Activated CD4-positive, alpha-beta memory T cell treated with anti-CD3 and anti-CD28 coated beads for 36 hours (primary cell): ENCODE measurements around the gene ANKRD6. TPM values are rescaled to one million over a fixed set of nuclear protein-coding genes. Genes with fewer than 3 reads are reported as not detected.

Experiments used
- CTCF ChIA-PET: fragments of 350-600 bp; sonication (Branson Sonifier 250); formaldehyde crosslinking; loops from one replicate; lab custom pipeline; 2021; ENCODE audit warnings: antibody characterized with exemption, inconsistent platforms; lab: Charles Lee
- POLR2A ChIA-PET: fragments of 350-600 bp; sonication (Branson Sonifier 250); formaldehyde crosslinking; loops from one replicate; lab custom pipeline; 2021; ENCODE audit warnings: antibody characterized with exemption; lab: Charles Lee
- DNase-seq: peaks from one replicate; pipeline ENCODE4 v3.0.0-alpha.2; 2020
- H3K27ac Mint-ChIP-seq: one replicate; pipeline ENCODE4 v1.8.0; 2021; ENCODE audit warnings: mixed read lengths
- H3K27me3 Mint-ChIP-seq: one replicate; pipeline ENCODE4 v1.8.0; 2021; ENCODE audit warnings: mixed read lengths
- H3K36me3 Mint-ChIP-seq: one replicate; pipeline ENCODE4 v1.8.0; 2021; ENCODE audit warnings: mixed read lengths
- H3K4me1 Mint-ChIP-seq: one replicate; pipeline ENCODE4 v1.8.0; 2021; ENCODE audit warnings: low read depth, mixed read lengths
- H3K4me3 Mint-ChIP-seq: one replicate; pipeline ENCODE4 v1.8.0; 2021; ENCODE audit warnings: mild to moderate bottlenecking, mixed read lengths
- H3K9me3 Mint-ChIP-seq: one replicate; pipeline ENCODE4 v1.8.0; 2021; ENCODE audit warnings: mixed read lengths
- intact Hi-C: fragments of 100-400 bp; cut with micrococcal nuclease; formaldehyde crosslinking; loops from one replicate; pipeline ENCODE4 v1.15.1; 2023
- total RNA-seq, 2 experiments: library from RNA; stranded (reverse); gene quantifications; one replicate each; pipeline ENCODE4 v1.2.3, GENCODE V29; 2021

The ANKRD6 gene
- total RNA-seq, 2 experiments from 2014 or later, result 3.1 to 4.0 TPM

GRCh38 chr6:89400912-89401399 is 32.0 kb upstream of the ANKRD6 start:
- Mint-ChIP-seq H3K27ac (no peak overlapping the region), H3K27me3 (no peaks in the 10 kb centered on the region), H3K4me3 (no peak overlapping the region), H3K36me3 (no peaks in the 10 kb centered on the region), H3K4me1 (no peaks in the 10 kb centered on the region), H3K9me3 (no peaks in the 10 kb centered on the region)
- ChIA-PET CTCF (interaction anchor here (1.6 kb wide), 1 partner anchor 29 kb away, joined by 5 read pairs; no protein-coding TSS in a partner anchor), POLR2A (no interaction called here)
- intact Hi-C loops, result no loop called here
- DNase-seq, result no peak

- no peak for DNase-seq
- CTCF ChIA-PET, result interaction anchor here (1.7 kb wide), 1 partner anchor 31 kb away, joined by 4 read pairs; no protein-coding TSS in a partner anchor
- Mint-ChIP-seq H3K27ac (no peak overlapping the region), H3K27me3 (no peaks in the 10 kb centered on the region), H3K4me3 (no peak overlapping the region), H3K9me3 (no peaks in the 10 kb centered on the region), H3K4me1 (no peaks in the 10 kb centered on the region), H3K36me3 (no peaks in the 10 kb centered on the region)
- intact Hi-C loops, result no loop called here
- POLR2A ChIA-PET, result no interaction called here
Observed at GRCh38 chr6:89402776-89403175, 30.2 kb upstream of the ANKRD6 start.

GRCh38 chr6:89404512-89404911 is 28.4 kb upstream of the ANKRD6 start:
- Mint-ChIP-seq H3K4me1 (no peaks in the 10 kb centered on the region), H3K36me3 (no peaks in the 10 kb centered on the region), H3K4me3 (no peak overlapping the region), H3K27ac (no peak overlapping the region), H3K9me3 (no peaks in the 10 kb centered on the region), H3K27me3 (no peaks in the 10 kb centered on the region)
- intact Hi-C loops, result no loop called here
- CTCF ChIA-PET, result no interaction called here
- no peak for DNase-seq
- POLR2A ChIA-PET, result no interaction called here

- intact Hi-C loops, result no loop called here
- Mint-ChIP-seq H3K4me3 (no peak overlapping the region), H3K27ac (no peak overlapping the region), H3K4me1 (peaks cover 7% of the 10 kb centered on the region), H3K9me3 (no peaks in the 10 kb centered on the region), H3K27me3 (no peaks in the 10 kb centered on the region), H3K36me3 (no peaks in the 10 kb centered on the region)
- CTCF ChIA-PET, result interaction anchor here (1.0 kb wide), 1 partner anchor 34 kb away, joined by 4 read pairs; no protein-coding TSS in a partner anchor
- DNase-seq, result no peak
- POLR2A ChIA-PET, result no interaction called here
Observed at GRCh38 chr6:89406141-89406540, 26.8 kb upstream of the ANKRD6 start.

- no peaks in the 10 kb centered on the region for H3K27me3 Mint-ChIP-seq
- peaks cover 18% of the 10 kb centered on the region for H3K4me1 Mint-ChIP-seq
- intact Hi-C loops, result loop anchor here (2.0 kb wide), 1 partner anchor 329 kb away; the partner anchor contains the start of gene PNRC1
- no peak overlapping the region for H3K27ac Mint-ChIP-seq
- POLR2A ChIA-PET, result no interaction called here
- no peak overlapping the region for H3K4me3 Mint-ChIP-seq
- no peaks in the 10 kb centered on the region for H3K9me3 Mint-ChIP-seq
- no peaks in the 10 kb centered on the region for H3K36me3 Mint-ChIP-seq
- CTCF ChIA-PET, result no interaction called here
- no peak for DNase-seq
Observed at GRCh38 chr6:89409461-89410035, 23.4 kb upstream of the ANKRD6 start.

GRCh38 chr6:89410231-89410761 is 22.7 kb upstream of the ANKRD6 start:
- no peak for DNase-seq
- Mint-ChIP-seq H3K4me3 (peak overlapping the region; percentile 74), H3K4me1 (peaks cover 18% of the 10 kb centered on the region), H3K9me3 (no peaks in the 10 kb centered on the region), H3K27ac (no peak overlapping the region), H3K36me3 (no peaks in the 10 kb centered on the region), H3K27me3 (peaks cover 2% of the 10 kb centered on the region)
- intact Hi-C loops, result loop anchor here (2.0 kb wide), 1 partner anchor 329 kb away; the partner anchor contains the start of gene PNRC1
- POLR2A ChIA-PET, result interaction anchor here (1.5 kb wide), 1 partner anchor 447 kb away, joined by 5 read pairs; the partner anchor contains the start of gene RNGTT
- CTCF ChIA-PET, result interaction anchor here (4.1 kb wide), 1 partner anchor 38 kb away, joined by 22 read pairs; no protein-coding TSS in a partner anchor

- ChIA-PET POLR2A (interaction anchor here (0.5 to 1.5 kb wide), 3 partner anchors 30 to 448 kb away, joined by 3 to 5 read pairs (median 3); partner anchors contain the start of gene RNGTT), CTCF (interaction anchor here (0.8 to 4.1 kb wide), 4 partner anchors 35 to 200 kb away, joined by 4 to 22 read pairs (median 8); no protein-coding TSS in a partner anchor)
- peaks cover 18% of the 10 kb centered on the region for H3K4me1 Mint-ChIP-seq
- intact Hi-C loops, result loop anchor here (2.0 kb wide), 1 partner anchor 330 kb away; the partner anchor contains the start of gene PNRC1
- no peaks in the 10 kb centered on the region for H3K9me3 Mint-ChIP-seq
- peaks cover 2% of the 10 kb centered on the region for H3K27me3 Mint-ChIP-seq
- peak overlapping the region; percentile 74 for H3K4me3 Mint-ChIP-seq
- DNase-seq, result no peak
- no peak overlapping the region for H3K27ac Mint-ChIP-seq
- no peaks in the 10 kb centered on the region for H3K36me3 Mint-ChIP-seq
Observed at GRCh38 chr6:89410788-89411144, 22.2 kb upstream of the ANKRD6 start.

GRCh38 chr6:89411145-89412070 is 21.5 kb upstream of the ANKRD6 start:
- H3K27me3 Mint-ChIP-seq, result peaks cover 2% of the 10 kb centered on the region
- H3K36me3 Mint-ChIP-seq, result no peaks in the 10 kb centered on the region
- intact Hi-C loops, result loop anchor here (1.0 to 2.0 kb wide), 4 partner anchors 21 to 331 kb away; partner anchors contain the start of genes ANKRD6 and PNRC1
- H3K27ac Mint-ChIP-seq, result no peak overlapping the region
- H3K4me1 Mint-ChIP-seq, result peaks cover 18% of the 10 kb centered on the region
- H3K9me3 Mint-ChIP-seq, result no peaks in the 10 kb centered on the region
- peak; percentile 49 for DNase-seq
- ChIA-PET POLR2A (interaction anchor here (0.5 to 1.5 kb wide), 6 partner anchors 30 to 1790 kb away, joined by 3 to 5 read pairs (median 3); partner anchors contain the start of genes LYRM2 and RNGTT), CTCF (interaction anchor here (0.7 to 4.1 kb wide), 7 partner anchors 21 to 199 kb away, joined by 3 to 22 read pairs (median 9); partner anchors contain the start of genes ANKRD6 and UBE2J1)
- peak overlapping the region; percentile 74 for H3K4me3 Mint-ChIP-seq

GRCh38 chr6:89412071-89413005 is 20.6 kb upstream of the ANKRD6 start, which contains the start of gene RRAGD:
Gene RRAGD (minus strand): TSS chr6:89412273. CDS start chr6:89411993, 280 bp downstream.
- peak; percentile 72 for DNase-seq
- Mint-ChIP-seq H3K9me3 (no peaks in the 10 kb centered on the region), H3K36me3 (no peaks in the 10 kb centered on the region), H3K4me1 (peaks cover 18% of the 10 kb centered on the region), H3K27me3 (peaks cover 2% of the 10 kb centered on the region), H3K27ac (peak within 1 kb of the TSS; percentile 38), H3K4me3 (peak within 1 kb of the TSS; percentile 83)
- POLR2A ChIA-PET, result interaction anchor here (0.6 to 1.5 kb wide), 5 partner anchors 40 to 1790 kb away, joined by 3 to 5 read pairs (median 3); partner anchors contain the start of genes LYRM2 and RNGTT
- CTCF ChIA-PET, result interaction anchor here (1.6 to 4.1 kb wide), 5 partner anchors 20 to 197 kb away, joined by 7 to 22 read pairs (median 10); partner anchors contain the start of gene ANKRD6
- intact Hi-C loops, result loop anchor here (1.0 to 2.0 kb wide), 3 partner anchors 20 to 114 kb away; partner anchors contain the start of gene ANKRD6

GRCh38 chr6:89413006-89413400 is 19.9 kb upstream of the ANKRD6 start:
- ChIA-PET POLR2A (interaction anchor here (1.4 kb wide), 1 partner anchor 225 kb away, joined by 5 read pairs; the partner anchor contains the start of gene LYRM2), CTCF (interaction anchor here (2.5 to 4.1 kb wide), 4 partner anchors 19 to 45 kb away, joined by 9 to 22 read pairs (median 13); partner anchors contain the start of gene ANKRD6)
- intact Hi-C loops, result loop anchor here (2.0 kb wide), 2 partner anchors 20 to 114 kb away; partner anchors contain the start of gene ANKRD6
- H3K27ac Mint-ChIP-seq, result no peak overlapping the region
- peaks cover 18% of the 10 kb centered on the region for H3K4me1 Mint-ChIP-seq
- H3K36me3 Mint-ChIP-seq, result no peaks in the 10 kb centered on the region
- peaks cover 2% of the 10 kb centered on the region for H3K27me3 Mint-ChIP-seq
- no peaks in the 10 kb centered on the region for H3K9me3 Mint-ChIP-seq
- H3K4me3 Mint-ChIP-seq, result peak overlapping the region; percentile 83
- no peak for DNase-seq
